ENCODE data around the gene CCDC50. TPM values are rescaled to one million over a fixed set of nuclear protein-coding genes. Genes with fewer than 3 reads are reported as not detected.

CCDC50 gene
- total RNA-seq, 1 donor from 2014 or later = 35.8 TPM

DNA sequence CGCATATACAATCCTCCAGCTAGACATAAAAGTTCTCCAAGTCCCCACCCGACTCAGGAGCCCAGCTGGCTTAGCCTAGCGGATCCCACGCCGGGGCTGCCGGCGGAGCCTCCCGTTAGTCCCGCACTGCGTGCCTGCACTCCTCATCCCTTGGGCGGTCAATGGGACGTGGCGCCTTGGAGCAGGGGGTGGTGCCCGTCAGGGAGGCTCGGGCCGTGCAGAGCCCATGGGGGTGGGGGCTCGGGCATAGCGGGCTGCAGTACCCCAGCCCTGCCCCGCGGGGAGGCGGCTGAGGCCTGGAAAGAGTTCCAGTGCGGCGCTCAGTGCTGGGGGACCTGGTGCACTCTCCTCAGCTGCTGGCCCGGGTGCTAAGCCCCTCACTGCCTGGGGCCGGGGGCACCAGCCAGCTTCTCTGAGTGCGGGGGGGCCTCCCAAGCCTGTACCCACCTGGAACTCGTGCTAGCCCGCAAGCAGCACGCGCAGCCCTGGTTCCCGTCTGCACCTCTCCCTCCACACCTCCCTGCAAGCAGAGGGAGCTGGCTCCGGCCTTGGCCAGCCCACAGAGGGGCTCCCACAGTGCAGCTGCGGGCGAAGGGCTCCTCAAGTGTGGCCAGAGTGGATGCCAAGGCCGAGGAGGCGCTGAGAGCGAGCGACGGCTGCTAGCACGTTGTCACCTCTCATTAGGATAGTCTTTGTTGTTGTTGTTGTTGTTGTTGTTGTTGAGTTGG, 12.2 kb upstream of the CCDC50 start:
- ATAC-seq (no peak), DNase-seq (ENCODE audit: low spot score) (no peak)

GRCh38 chr3:191320316-191320715, 8.9 kb upstream of the CCDC50 start:
- DNase-seq (ENCODE audit: low spot score) = no peak
- ATAC-seq = no peak

GRCh38 chr3:191321019-191321767, 8.0 kb upstream of the CCDC50 start:
- ATAC-seq = peak; percentile 71
- DNase-seq (ENCODE audit: low spot score) = no peak

DNA sequence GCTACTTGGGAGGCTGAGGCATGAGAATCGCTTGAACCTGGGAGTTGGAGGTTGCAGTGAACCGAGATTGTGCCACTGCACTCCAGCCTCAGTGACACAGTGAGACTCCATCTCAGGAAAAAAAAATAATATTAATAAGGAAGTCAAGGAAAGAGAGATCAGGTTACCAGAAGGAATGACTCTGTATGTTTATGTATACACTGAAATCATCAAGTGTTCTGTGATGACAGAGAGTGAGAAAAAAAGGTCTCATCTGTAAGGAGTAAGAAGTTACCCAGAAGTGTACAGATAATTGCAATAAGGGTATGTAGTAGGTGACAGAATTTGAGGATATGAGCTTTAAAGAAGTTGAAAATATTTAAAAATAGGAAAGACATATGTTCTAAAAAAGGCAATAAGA, 4.3 kb upstream of the CCDC50 start:
- no peak for DNase-seq (ENCODE audit: low spot score)
- ATAC-seq = no peak

GRCh38 chr3:191327526-191327925, 1.7 kb upstream of the CCDC50 start:
- DNase-seq (ENCODE audit: low spot score) (no peak), ATAC-seq (no peak)

DNA sequence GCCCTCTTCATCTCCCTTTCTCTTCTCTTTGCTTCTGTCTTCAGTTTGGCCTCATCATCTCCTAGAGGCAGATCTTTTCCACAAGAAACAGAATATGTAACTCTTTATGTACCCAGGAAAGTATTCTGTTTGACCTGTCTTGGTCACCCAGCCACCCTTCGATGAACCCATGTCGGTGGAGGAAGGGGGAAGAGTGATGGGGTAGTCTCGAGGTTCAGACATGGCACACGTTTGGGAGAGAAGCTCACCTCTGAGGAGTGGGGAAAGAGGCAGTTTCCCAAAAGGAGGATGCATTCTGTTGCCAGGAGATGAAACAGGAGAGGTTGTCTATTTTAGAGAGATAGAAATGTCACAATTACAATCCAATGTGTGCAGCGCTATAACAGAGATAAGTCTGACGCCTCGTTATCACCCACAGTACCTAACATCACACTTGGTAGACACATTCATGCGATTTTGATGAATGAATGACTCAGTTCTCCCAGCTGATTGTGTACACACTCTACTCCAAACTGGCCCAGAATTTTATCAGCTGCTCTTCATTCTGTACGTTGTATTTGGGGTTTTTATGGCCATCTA, 722 bp upstream of the CCDC50 start:
- DNase-seq (ENCODE audit: low spot score) (no peak), ATAC-seq (no peak)

DNA sequence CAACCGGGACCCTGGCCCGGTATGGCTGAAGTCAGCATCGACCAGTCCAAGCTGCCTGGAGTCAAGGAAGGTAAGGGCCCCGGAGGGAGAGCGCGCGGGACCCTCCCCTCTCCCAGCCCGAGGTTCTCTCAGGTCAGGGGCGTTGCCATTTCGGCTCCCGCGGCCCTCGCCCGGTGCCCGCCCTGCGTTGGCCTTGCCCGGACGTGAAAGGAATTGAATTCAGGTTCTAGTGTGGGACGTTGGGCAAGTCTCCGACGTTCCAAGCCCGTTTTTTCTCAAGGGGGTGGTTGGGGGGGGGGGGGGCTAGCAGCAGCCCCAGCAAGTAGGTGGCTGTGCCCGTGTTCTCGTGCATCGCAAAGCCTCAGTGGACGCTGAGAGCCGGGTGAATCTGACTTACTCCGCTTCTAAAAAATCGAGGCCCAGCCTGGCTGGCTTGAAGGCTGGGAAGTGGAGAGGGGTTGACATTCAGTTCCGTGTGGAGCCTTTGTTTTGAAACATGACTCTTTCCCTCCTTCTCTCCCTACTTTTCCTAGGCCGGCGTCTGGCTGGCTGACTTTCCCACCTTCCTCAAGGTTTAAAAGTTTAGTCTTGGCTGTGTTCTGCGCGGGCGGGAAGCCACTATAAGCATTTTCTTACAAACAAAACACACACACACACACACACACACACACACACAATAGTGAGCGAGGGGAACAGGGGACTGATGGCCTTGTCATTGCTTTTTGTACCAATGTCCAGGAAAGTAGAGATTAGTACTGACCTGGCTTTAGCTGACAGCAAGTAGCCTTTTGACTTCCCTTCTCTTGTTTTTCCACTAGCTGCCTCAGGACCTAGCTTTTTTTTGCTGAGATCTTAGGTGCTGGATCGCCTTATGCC, 698 bp downstream of the CCDC50 start, which contains the start of gene UTS2B:
UTS2B (minus strand) TSS at position 873 of the 876 bp plus-strand sequence. CDS start 48,337 bp downstream, outside the sequence.
- DNase-seq (ENCODE audit: low spot score) (peak; percentile 68), ATAC-seq (peak; percentile 76)

DNA sequence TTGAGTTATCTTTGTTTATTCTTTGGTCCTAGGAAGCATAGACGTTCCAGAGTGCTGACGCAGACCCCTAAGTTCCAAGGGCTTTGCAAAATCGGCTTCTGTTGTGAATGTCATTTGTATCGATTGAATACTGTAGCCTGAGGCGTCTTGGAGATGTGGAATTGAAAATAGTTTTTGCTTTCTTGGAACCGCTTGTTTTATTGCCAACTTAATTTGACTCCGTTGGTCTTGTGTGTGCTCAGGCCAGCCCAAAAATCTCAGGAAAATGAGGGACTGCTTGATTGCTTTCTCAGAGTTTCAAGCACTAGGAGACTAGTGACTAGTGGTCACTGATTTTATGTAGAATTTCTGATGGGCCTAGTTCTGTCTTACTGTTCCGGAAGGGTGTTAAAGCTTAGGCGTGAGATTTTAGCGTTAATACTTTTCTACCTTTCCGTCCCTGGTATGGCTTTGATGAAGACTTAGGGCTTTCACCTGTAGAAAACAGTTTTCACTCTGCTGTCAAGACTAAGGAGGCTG, 1.4 kb downstream of the CCDC50 start:
- DNase-seq (ENCODE audit: low spot score) (no peak), ATAC-seq (no peak)

DNA sequence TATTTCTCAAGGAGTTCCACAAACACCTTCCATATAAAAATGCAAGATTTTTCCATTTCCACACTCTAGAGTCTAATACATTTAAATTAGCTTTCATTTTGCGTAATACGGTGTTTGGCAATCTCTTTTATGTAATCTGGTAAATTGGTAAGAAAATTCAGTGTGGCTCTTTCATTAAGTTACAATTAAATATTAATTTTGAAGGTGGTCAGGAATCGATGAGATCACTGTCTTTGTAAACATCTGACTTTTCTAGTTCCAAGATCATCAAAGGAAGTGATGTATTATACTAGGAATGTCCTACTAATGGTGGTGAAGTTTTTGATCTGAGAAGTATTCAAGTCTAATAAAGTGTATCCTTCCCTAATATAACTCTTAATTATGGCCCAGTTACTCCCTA, 2.2 kb downstream of the CCDC50 start:
- DNase-seq (ENCODE audit: low spot score) = no peak

DNA sequence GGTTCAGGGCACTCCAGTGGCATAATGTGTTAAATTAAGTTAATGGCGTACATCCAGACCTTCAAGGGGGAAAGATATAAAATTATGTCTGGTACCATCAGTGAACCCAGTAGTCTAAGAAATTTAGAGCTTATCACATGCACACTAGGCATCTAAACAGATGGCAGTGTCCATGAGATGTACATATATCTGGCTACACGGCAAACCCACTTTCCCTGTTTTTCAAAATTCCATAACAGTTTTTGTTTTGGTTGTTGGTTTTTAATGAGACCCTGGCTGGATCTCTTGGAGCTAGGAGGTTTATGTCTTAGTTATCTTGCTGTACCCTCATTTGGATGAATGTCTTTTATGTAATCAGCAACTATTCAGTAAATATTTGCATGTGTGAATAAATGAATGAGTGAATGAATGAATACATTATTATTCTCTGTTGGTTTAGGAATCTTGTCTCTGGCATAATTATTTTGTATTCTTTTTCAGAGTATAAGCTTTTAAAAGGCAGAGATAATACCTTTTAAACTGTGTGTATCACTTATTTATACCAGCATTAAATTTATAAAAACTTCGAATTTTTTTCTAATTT, 4.2 kb downstream of the CCDC50 start:
- ATAC-seq (no peak), DNase-seq (ENCODE audit: low spot score) (no peak)

More for the DNA sequence above, 2.2 kb downstream of the CCDC50 start:
- no peak for ATAC-seq

DNA sequence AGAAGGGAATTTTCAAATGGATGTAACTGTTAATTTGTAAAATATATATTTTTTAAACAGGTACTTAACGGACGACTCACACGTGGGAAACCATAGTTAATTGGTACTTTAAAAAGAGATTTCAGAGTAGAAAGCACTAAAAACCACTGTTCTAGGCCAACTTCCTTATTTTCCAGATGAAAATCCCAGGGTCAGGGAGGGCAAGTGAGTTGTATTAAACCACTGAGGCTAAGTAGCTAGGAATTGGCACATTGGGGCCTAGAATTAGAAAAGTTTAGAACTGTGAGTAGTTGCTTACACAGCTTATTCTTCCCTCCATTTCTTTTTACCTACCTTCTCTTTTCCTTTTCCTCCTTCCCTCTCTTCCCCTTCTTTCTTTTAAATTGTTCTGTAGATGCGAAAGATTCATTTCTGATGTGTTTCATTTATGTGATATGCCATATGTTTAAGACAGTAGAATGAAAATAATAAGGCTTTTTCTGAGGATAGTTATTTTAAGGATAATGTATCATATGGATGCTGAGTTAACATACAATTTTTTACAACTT, 5.2 kb downstream of the CCDC50 start:
- DNase-seq (ENCODE audit: low spot score) (no peak), ATAC-seq (no peak)

GRCh38 chr3:191336833-191337232, 7.6 kb downstream of the CCDC50 start:
- DNase-seq (ENCODE audit: low spot score) (no peak), ATAC-seq (no peak)

- no peak for ATAC-seq
- DNase-seq (ENCODE audit: low spot score) = no peak
Observed at GRCh38 chr3:191338177-191338488, 8.9 kb downstream of the CCDC50 start.

DNA sequence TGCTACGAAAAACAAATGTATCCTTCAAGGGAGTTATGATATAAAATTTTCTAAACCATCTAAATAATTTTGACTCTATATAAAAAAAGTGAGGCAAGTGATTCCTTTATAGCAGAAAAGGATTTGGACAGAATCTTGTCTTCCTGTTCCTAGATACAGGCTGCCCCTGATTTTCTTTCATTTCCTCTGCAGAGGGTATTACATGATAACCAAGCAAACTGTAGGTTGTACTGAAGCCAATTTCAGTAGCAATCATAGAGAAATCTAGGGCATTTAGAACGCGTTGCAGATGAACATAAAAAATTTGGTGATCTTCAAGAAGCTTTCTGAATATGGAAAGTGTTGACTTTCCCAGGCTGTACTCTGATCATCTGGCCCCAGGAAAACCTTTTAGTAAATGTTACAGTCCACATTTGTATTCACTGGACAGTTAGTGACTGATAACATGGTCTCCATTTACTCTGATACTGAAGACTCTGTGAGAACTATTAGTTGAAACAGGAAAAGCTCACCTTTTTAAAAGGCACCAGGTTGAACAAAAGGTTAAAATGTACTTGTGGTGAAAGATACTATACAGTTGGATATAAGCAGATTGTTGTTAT, 10.2 kb downstream of the CCDC50 start:
- ATAC-seq = peak; percentile 73
- DNase-seq (ENCODE audit: low spot score) = no peak

DNA sequence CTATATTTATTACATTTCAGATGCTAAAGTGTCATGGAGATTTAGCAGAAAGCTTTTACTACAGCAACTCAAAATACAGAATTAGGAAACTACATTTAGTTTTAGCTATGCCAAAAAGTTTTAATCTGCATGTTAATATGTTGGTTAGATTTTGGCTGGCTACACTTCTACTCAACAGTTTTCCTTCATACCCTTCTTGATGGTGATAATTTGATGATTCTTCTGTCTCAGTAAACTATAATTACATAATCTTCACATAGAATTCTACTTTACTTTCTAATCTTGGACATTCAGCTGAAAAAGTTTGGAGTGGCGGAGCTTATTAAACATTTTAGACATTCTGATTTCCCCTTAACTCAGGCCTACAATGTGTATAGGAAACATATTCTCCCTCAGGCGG, 11.2 kb downstream of the CCDC50 start:
- DNase-seq (ENCODE audit: low spot score) = no peak
- no peak for ATAC-seq

GRCh38 chr3:191340966-191341365, 11.8 kb downstream of the CCDC50 start:
- no peak for ATAC-seq

GRCh38 chr3:191342006-191342405, 12.8 kb downstream of the CCDC50 start:
- no peak for ATAC-seq
- DNase-seq (ENCODE audit: low spot score) = no peak

More at GRCh38 chr3:191340966-191341365, 11.8 kb downstream of the CCDC50 start:
- DNase-seq (ENCODE audit: low spot score) = no peak

GRCh38 chr3:191342411-191342810, 13.2 kb downstream of the CCDC50 start:
- no peak for DNase-seq (ENCODE audit: low spot score)
- peak; percentile 54 for ATAC-seq

- DNase-seq (ENCODE audit: low spot score) (no peak), ATAC-seq (no peak)
Observed at GRCh38 chr3:191343115-191343514, 13.9 kb downstream of the CCDC50 start.

GRCh38 chr3:191343913-191344312, 14.7 kb downstream of the CCDC50 start:
- ATAC-seq (no peak), DNase-seq (ENCODE audit: low spot score) (no peak)

Measured in left lobe of liver (tissue), 2 donors.